Fibroblast of upper back skin (primary cell): Measurements from ENCODE around the gene SMYD3.

Experiments used
- DNase-seq: peaks from one replicate; pipeline ENCODE4 v3.0.0-alpha.2; 2013

Gene SMYD3

GRCh38 chr1:246302251-246302625 lies 204.8 kb downstream of the SMYD3 start:
- peak; percentile 39 for DNase-seq

- no peak for DNase-seq
Observed at GRCh38 chr1:246301553-246302250, 205.4 kb downstream of the SMYD3 start.

GRCh38 chr1:246300626-246301549 lies 206.2 kb downstream of the SMYD3 start:
- DNase-seq: no peak

- DNase-seq: no peak
Observed at GRCh38 chr1:246297279-246298265, 209.5 kb downstream of the SMYD3 start.

GRCh38 chr1:246295968-246296367 lies 211.1 kb downstream of the SMYD3 start:
- DNase-seq: no peak

- DNase-seq: no peak
Observed at GRCh38 chr1:246295340-246295739, 211.7 kb downstream of the SMYD3 start.

GRCh38 chr1:246294263-246294662 lies 212.8 kb downstream of the SMYD3 start:
- DNase-seq: no peak

- DNase-seq: no peak
Observed at GRCh38 chr1:246293366-246294121, 213.5 kb downstream of the SMYD3 start.

- DNase-seq: no peak
Observed at GRCh38 chr1:246292571-246292970, 214.5 kb downstream of the SMYD3 start.

- DNase-seq: no peak
Observed at GRCh38 chr1:246291127-246291526, 216.0 kb downstream of the SMYD3 start.

GRCh38 chr1:246283771-246284410 lies 223.2 kb downstream of the SMYD3 start:
- DNase-seq: peak; percentile 25

- no peak for DNase-seq
Observed at GRCh38 chr1:246281639-246282038, 225.4 kb downstream of the SMYD3 start.

GRCh38 chr1:246281195-246281594 lies 225.9 kb downstream of the SMYD3 start:
- DNase-seq: no peak

GRCh38 chr1:246280551-246280950 lies 226.5 kb downstream of the SMYD3 start:
- peak; percentile 59 for DNase-seq

- DNase-seq: no peak
Observed at GRCh38 chr1:246279402-246279801, 227.7 kb downstream of the SMYD3 start.

GRCh38 chr1:246278371-246278770 lies 228.7 kb downstream of the SMYD3 start:
- peak; percentile 52 for DNase-seq

GRCh38 chr1:246275036-246275435 lies 232.0 kb downstream of the SMYD3 start:
- DNase-seq: no peak

- no peak for DNase-seq
Observed at GRCh38 chr1:246274186-246274585, 232.9 kb downstream of the SMYD3 start.

- DNase-seq: peak; percentile 14
Observed at GRCh38 chr1:246271516-246271915, 235.6 kb downstream of the SMYD3 start.

GRCh38 chr1:246270236-246270635 lies 236.8 kb downstream of the SMYD3 start:
- no peak for DNase-seq

- no peak for DNase-seq
Observed at GRCh38 chr1:246269466-246269865, 237.6 kb downstream of the SMYD3 start.

- DNase-seq: no peak
Observed at GRCh38 chr1:246267896-246268295, 239.2 kb downstream of the SMYD3 start.
